SK-N-SH (cell line): ENCODE results near the gene ERGIC1. TPM values are rescaled to one million over a fixed set of nuclear protein-coding genes. Genes with fewer than 3 reads are reported as not detected.
"Not testable (repeated sequence)": the region's sequence is repeated elsewhere in the genome, so short reads cannot be mapped to it uniquely, and the experiment has no call there.

Experiments used
- CTCF ChIA-PET: fragments of 300-600, 350-600 bp; formaldehyde crosslinking; extraction: SDS; loops from one replicate; lab custom pipeline; 2021; lab: Yijun Ruan, JAX
- POLR2A ChIA-PET: fragments of 350-600 bp; sonication (Branson Sonifier 250); formaldehyde crosslinking; extraction: SDS; loops from one replicate; lab custom pipeline; 2020; ENCODE audit warnings: antibody characterized with exemption, inconsistent platforms; lab: Yijun Ruan, JAX
- DNase-seq: peaks from one replicate; pipeline ENCODE4 v3.0.0; 2012
- H2AFZ ChIP-seq: fragments of 200-600 bp; sonication (generic); 2 replicates; pipeline ENCODE4 v1.8.1; 2016; ENCODE audit warnings: antibody characterized with exemption, mild to moderate bottlenecking, low read depth
- H3F3A ChIP-seq: fragments of 200-600 bp; sonication (generic); replicated peaks from 2 replicates; pipeline ENCODE3; 2016; ENCODE audit warnings: antibody characterized with exemption, mild to moderate bottlenecking; ENCODE audit not compliant: insufficient read depth
- H3K27ac ChIP-seq, 2 experiments: fragments of 200-500 bp in 1 of 2; fragments of 200-600 bp in 1 of 2; sonication (Bioruptor generic) in 1 of 2; sonication (generic), shearing (Covaris generic) in 1 of 2; 2 replicates each; pipeline versions ENCODE4 v1.5.1 to v1.6.1; 2014 to 2016; ENCODE audit warnings: low read depth in 2 of 2, inconsistent platforms in 1 of 2, low read length in 1 of 2, mild to moderate bottlenecking in 1 of 2, mixed read lengths in 1 of 2
- H3K27me3 ChIP-seq: fragments of 200-600 bp; sonication (generic), shearing (Covaris generic); 2 replicates; pipeline ENCODE4 v1.6.1; 2016; ENCODE audit warnings: mixed run types; ENCODE audit not compliant: insufficient read depth
- H3K36me3 ChIP-seq, 2 experiments: fragments of 200-500 bp in 1 of 2; fragments of 200-600 bp in 1 of 2; sonication (Bioruptor generic) in 1 of 2; sonication (generic) in 1 of 2; replicated peaks in 1 of 2; 2 replicates each; pipeline versions ENCODE3 to v1.5.1; 2014 to 2016; ENCODE audit warnings: low read length in 1 of 2, mild to moderate bottlenecking in 1 of 2; ENCODE audit not compliant: insufficient read depth in 2 of 2, control insufficient read depth in 1 of 2
- H3K4me1 ChIP-seq, 2 experiments: fragments of 200-500 bp in 1 of 2; fragments of 200-600 bp in 1 of 2; sonication (Bioruptor generic) in 1 of 2; sonication (generic), shearing (Covaris generic) in 1 of 2; 2 replicates each; pipeline versions ENCODE4 v1.5.1 to v1.6.1; 2014 to 2016; ENCODE audit warnings: low read depth in 1 of 2, low read length in 1 of 2, mixed run types in 1 of 2; ENCODE audit not compliant: insufficient read depth in 2 of 2, control insufficient read depth in 1 of 2
- H3K4me2 ChIP-seq: fragments of 200-600 bp; sonication (generic), shearing (Covaris generic); 2 replicates; pipeline ENCODE4 v1.6.1; 2017; ENCODE audit warnings: mixed run types
- H3K4me3 ChIP-seq, 2 experiments: fragments of 200-500 bp in 1 of 2; fragments of 200-600 bp in 1 of 2; sonication (Bioruptor generic) in 1 of 2; sonication (generic), shearing (Covaris generic) in 1 of 2; 2 replicates each; pipeline versions ENCODE4 v1.5.1 to v1.8.1; 2014 to 2016; ENCODE audit warnings: low read depth in 2 of 2, inconsistent platforms in 1 of 2, low read length in 1 of 2, mild to moderate bottlenecking in 1 of 2, mixed read lengths in 1 of 2, moderate library complexity in 1 of 2
- H3K79me2 ChIP-seq: fragments of 200-600 bp; sonication (generic); 2 replicates; pipeline ENCODE4 v1.8.1; 2017; ENCODE audit warnings: mild to moderate bottlenecking; ENCODE audit not compliant: insufficient read depth
- H3K9ac ChIP-seq: fragments of 200-600 bp; sonication (generic); 2 replicates; pipeline ENCODE4 v1.6.1; 2017; ENCODE audit warnings: mixed run types
- H3K9me2 ChIP-seq: fragments of 200-600 bp; sonication (generic); 2 replicates; pipeline ENCODE4 v1.6.1; 2017; ENCODE audit warnings: mixed run types
- H3K9me3 ChIP-seq: fragments of 200-600 bp; sonication (generic); 2 replicates; pipeline ENCODE4 v1.6.1; 2017; ENCODE audit warnings: mixed run types, mild to moderate bottlenecking, moderate library complexity
- H4K20me1 ChIP-seq: fragments of 200-600 bp; sonication (generic); 2 replicates; pipeline ENCODE4 v1.6.1; 2017; ENCODE audit warnings: mild to moderate bottlenecking, mixed run types; ENCODE audit not compliant: insufficient read depth
- FOSL2 ChIP-seq: IDR thresholded peaks from 2 replicates; pipeline ENCODE4 v1.4.0; 2012; ENCODE audit warnings: low read depth, mild to moderate bottlenecking, moderate library complexity, borderline replicate concordance
- GATA2 ChIP-seq: sonication (generic); formaldehyde crosslinking; IDR thresholded peaks from 2 replicates; pipeline ENCODE4 v1.5.0; 2020; ENCODE audit warnings: mild to moderate bottlenecking, missing genetic modification reagents
- MXI1 ChIP-seq: IDR thresholded peaks from 2 replicates; pipeline ENCODE4 v1.6.1; 2012; ENCODE audit warnings: mild to moderate bottlenecking, low read depth, low read length, improper control_type of control experiment
- NFIC ChIP-seq: IDR thresholded peaks from 2 replicates; pipeline ENCODE4 v1.4.0; 2012; ENCODE audit warnings: borderline replicate concordance
- NRF1 ChIP-seq: IDR thresholded peaks from 2 replicates; pipeline ENCODE4 v1.6.1; 2012; ENCODE audit warnings: low read depth, mild to moderate bottlenecking, low read length
- PBX3 ChIP-seq: IDR thresholded peaks from 2 replicates; pipeline ENCODE4; 2012
- RAD21 ChIP-seq: IDR thresholded peaks from 2 replicates; pipeline ENCODE4 v1.6.1; 2012; ENCODE audit warnings: mild to moderate bottlenecking, low read length
- RCOR1 ChIP-seq: fragments of 150-350 bp; IDR thresholded peaks from 2 replicates; pipeline ENCODE4 v1.6.1; 2017; ENCODE audit warnings: antibody characterized with exemption, low read length
- SMC3 ChIP-seq: IDR thresholded peaks from 2 replicates; pipeline ENCODE4 v1.6.1; 2012; ENCODE audit warnings: low read depth, low read length, improper control_type of control experiment
- TAF1 ChIP-seq: IDR thresholded peaks from 2 replicates; pipeline ENCODE4 v1.6.1; 2012; ENCODE audit warnings: low read depth, mild to moderate bottlenecking, low read length, moderate library complexity, borderline replicate concordance
- TCF12 ChIP-seq: IDR thresholded peaks from 2 replicates; pipeline ENCODE4 v1.4.0; 2012
- ZBTB33 ChIP-seq: IDR thresholded peaks from 2 replicates; pipeline ENCODE4 v1.4.0; 2012; ENCODE audit warnings: low read depth, borderline replicate concordance
- WGBS: methylation state at CpG from one replicate; pipeline ENCODE4 v1.1.6; 2017; ENCODE audit warnings: low lambda C conversion rate; 5-methylcytosine and 5-hydroxymethylcytosine counted together
- polyA plus RNA-seq, 3 experiments: library from polyadenylated mRNA; depleted of rRNA; stranded (reverse); fragments of >200 nt; gene quantifications; 2 replicates each; pipeline ENCODE4 v1.2.3, GENCODE V29; 2012

Gene ERGIC1
- polyA plus RNA-seq, 1 of the 3 experiments (the other 2 are of a cell fraction) = 101 TPM

GRCh38 chr5:172809774-172810173, 24.3 kb upstream of the ERGIC1 start:
- H3K27ac ChIP-seq = no peak overlapping the region
- H3K9ac ChIP-seq = no peak overlapping the region
- ChIA-PET POLR2A (no interaction called here), CTCF (no interaction called here)
- no peak overlapping the region for H3K4me2 ChIP-seq
- H3K79me2 ChIP-seq = no peaks in the 10 kb centered on the region
- H3K4me3 ChIP-seq = no peak overlapping the region
- no peaks in the 10 kb centered on the region for H4K20me1 ChIP-seq
- no peaks in the 10 kb centered on the region for H3K36me3 ChIP-seq
- TF ChIP-seq TAF1 (no peak), FOSL2 (no peak), NFIC (no peak), RAD21 (no peak), RCOR1 (no peak), GATA2 (CRISPR knock-in tag) (no peak), NRF1 (no peak), ZBTB33 (no peak), TCF12 (no peak), PBX3 (no peak), SMC3 (no peak), MXI1 (no peak)
- no peaks in the 10 kb centered on the region for H3K4me1 ChIP-seq
- H3K9me3 ChIP-seq = no peaks in the 10 kb centered on the region
- H2AFZ ChIP-seq = no peak overlapping the region
- no peaks in the 10 kb centered on the region for H3F3A ChIP-seq
- H3K9me2 ChIP-seq = no peaks in the 10 kb centered on the region
- DNase-seq = no peak
- no peaks in the 10 kb centered on the region for H3K27me3 ChIP-seq
- WGBS = 92% methylated on average over 2 of the region's 2 CpGs

- CTCF ChIA-PET = interaction anchor here (0.7 kb wide), 1 partner anchor 169 kb away, joined by 3 read pairs; no protein-coding TSS in a partner anchor
- POLR2A ChIA-PET = not testable (repeated sequence)
These were observed 23.1 kb upstream of the ERGIC1 start for GRCh38 chr5:172810996-172811395.

More at GRCh38 chr5:172810996-172811395, 23.1 kb upstream of the ERGIC1 start:
- not testable (repeated sequence) for H3K9ac ChIP-seq, H3K9me3 ChIP-seq, H3K27me3 ChIP-seq, H2AFZ ChIP-seq, H3K4me2 ChIP-seq, H3K79me2 ChIP-seq, H3K27ac ChIP-seq, H4K20me1 ChIP-seq, H3F3A ChIP-seq, H3K9me2 ChIP-seq, H3K4me1 ChIP-seq, H3K36me3 ChIP-seq, DNase-seq, H3K4me3 ChIP-seq
- WGBS = 95% methylated on average over 4 of the region's 4 CpGs
